NCI-H82 (cell line): Measurements from ENCODE around the gene HES4.
A peak's percentile ranks its signal among the peaks of the same experiment; 100 is the strongest.
"Not testable (repeated sequence)": the region's sequence is repeated elsewhere in the genome, so short reads cannot be mapped to it uniquely, and the experiment has no call there.

Experiments
- DNase-seq: peaks from one replicate; lab custom pipeline; 2025; lab: John Stamatoyannopoulos, UW

Gene HES4

GRCh38 chr1:978835-979743 is 20.8 kb downstream of the HES4 start:
- no peak for DNase-seq

DNA sequence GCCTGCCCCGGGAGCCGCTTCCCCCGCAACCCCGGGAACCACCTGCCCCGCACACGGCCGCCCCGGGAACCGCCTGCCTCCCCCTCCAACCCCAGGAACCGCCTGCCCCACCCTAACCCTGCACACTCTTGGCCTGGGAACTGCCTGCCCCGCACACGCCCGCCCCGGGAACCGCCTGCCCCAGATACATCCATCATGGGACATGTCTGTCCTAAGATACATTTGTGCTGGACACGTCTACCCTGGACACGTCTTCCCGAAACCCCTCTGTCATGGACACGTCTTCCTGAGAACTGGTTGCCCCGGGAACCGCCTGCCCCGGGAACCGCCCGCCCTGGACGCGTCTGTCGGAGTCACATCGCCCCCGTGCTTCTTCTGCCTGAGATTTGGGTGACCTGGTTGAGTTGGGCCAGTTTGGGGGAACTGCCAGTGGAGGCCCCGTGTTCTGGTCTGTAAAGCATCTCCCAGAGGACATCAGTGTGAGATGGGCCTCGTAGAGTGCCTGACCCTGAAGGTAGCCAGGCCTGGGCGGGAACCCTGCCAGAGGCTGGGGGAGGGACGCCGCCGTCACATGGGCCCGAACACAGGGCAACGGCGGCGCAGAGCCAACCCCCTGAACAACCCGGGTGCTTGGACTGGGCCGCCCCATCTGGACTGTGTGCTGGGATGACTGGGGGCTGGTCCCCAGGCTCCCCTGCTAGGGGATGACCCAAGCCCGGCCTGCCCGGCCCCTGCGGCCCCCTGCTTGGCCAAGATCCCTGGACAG is 21.6 kb downstream of the HES4 start:
- no peak for DNase-seq

DNA sequence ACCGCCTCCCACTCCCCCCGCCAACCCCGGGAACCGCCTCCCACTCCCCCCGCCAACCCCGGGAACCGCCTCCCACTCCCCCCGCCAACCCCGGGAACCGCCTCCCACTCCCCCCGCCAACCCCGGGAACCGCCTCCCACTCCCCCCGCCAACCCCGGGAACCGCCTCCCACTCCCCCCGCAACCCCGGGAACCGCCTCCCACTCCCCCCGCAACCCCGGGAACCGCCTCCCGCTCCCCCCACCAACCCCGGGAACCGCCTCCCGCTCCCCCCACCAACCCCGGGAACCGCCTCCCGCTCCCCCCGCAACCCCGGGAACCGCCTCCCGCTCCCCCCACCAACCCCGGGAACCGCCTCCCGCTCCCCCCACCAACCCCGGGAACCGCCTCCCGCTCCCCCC is 23.1 kb downstream of the HES4 start:
- not testable (repeated sequence) for DNase-seq

DNA sequence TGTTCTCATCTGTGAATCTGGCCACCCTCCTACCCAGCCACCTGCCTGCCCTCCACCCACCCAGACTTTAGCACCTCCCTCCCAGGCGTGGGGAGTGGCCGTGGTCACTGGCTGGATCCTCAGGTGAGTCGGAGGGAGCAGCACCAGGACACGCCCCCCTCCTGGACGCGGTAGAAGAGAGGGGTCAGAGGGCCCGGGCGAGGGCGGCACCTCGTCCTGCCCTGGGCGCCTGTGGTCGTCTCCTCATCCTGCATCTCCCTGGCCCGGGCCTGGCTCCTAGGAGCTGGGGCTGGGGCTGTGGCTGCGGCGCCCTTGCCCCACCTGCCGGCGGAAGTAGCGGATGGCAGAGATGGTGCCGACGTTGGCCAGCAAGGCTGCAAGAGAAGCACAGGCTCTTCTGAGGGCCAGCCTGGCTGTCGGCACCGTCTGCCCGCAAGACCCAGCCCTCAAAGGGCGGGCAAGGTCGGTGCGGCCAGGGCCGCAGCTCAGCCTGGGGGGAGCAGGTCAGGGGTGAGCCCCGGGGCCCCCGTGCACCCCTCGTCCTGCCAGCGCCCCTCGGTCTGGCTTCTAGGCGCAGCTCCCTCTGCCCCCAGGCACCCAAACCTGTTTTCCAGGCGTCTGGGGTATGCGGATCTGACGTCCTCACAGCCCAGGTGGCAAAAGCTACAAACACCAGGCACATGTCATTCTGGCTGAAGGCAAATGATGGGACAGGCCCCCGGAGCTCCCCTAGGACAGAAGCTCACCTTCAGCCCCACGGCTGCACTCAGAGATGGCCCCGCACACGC is 23.8 kb downstream of the HES4 start:
- DNase-seq, result peak; percentile 90

DNA sequence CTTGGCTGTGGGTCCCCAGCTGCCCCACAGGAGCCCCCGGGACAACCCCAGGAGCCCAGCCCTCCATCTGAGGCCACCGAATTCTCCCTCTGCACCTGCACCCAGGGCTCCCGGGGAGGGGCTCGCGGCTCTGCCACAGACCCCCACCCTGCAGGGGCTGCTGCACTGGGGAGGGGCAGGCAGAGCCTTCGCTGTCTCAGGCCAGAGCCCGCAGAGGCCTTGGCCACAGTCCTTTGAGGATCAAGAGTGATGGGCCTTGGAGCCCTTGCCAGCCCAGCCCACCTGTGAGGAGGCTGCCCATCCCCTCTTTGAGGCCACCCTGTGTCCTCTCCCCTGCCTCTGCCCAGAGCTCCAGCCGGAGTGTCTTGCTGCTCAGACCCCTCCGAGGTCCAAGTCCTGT is 24.5 kb downstream of the HES4 start:
- no peak for DNase-seq

DNA sequence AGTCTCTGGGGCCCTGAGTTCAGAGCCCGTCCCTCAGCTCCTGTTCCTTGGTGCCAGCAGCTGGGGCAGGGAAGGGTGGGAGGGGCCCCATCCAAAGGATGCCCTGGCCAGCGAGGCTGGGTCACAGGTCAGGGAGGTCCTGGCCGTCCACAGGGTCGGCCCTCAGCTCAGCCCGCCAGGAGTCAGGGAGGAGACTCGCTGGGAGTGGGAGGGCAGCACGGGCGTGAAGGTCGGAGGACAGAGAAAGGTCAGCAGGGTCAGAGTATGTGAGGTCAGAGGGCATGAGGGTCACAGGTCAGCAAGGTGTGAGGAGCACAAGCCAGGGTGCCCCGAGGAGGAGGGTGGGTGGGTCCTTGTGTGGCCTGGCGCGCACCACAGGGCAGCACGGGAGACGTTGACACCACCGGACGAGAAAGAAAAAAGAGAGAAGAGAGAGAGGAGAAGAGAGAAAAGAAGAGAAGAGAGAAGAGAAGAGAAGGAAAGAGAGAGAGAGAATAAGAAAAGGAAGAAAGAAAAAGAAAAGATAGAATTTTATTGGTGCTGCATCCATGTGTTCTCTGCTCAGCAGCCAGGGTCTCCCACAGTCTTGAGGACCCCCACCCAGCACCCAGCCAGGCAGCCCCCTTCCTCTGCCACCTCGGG is 25.1 kb downstream of the HES4 start:
- no peak for DNase-seq

DNA sequence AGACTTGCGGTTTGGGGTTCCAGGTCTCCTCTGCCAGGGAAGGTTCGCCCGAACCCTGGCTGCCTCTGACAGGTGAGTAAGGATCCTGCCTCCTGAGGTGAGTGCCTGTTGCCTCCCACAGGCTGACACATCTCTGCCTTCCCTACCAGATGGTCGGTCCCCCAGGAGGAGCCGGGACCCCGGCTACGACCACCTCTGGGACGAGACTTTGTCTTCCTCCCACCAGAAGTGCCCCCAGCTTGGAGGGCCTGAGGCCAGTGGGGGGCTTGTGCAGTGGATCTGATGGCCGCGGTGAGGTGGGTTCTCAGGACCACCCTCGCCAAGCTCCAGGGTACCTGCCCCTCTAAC is 25.6 kb downstream of the HES4 start:
- DNase-seq, result no peak

- DNase-seq, result no peak
Observed at GRCh38 chr1:973459-974292, 26.2 kb downstream of the HES4 start.

GRCh38 chr1:972726-973458 is 27.0 kb downstream of the HES4 start:
- no peak for DNase-seq

GRCh38 chr1:971751-972506 is 28.0 kb downstream of the HES4 start:
- no peak for DNase-seq

DNA sequence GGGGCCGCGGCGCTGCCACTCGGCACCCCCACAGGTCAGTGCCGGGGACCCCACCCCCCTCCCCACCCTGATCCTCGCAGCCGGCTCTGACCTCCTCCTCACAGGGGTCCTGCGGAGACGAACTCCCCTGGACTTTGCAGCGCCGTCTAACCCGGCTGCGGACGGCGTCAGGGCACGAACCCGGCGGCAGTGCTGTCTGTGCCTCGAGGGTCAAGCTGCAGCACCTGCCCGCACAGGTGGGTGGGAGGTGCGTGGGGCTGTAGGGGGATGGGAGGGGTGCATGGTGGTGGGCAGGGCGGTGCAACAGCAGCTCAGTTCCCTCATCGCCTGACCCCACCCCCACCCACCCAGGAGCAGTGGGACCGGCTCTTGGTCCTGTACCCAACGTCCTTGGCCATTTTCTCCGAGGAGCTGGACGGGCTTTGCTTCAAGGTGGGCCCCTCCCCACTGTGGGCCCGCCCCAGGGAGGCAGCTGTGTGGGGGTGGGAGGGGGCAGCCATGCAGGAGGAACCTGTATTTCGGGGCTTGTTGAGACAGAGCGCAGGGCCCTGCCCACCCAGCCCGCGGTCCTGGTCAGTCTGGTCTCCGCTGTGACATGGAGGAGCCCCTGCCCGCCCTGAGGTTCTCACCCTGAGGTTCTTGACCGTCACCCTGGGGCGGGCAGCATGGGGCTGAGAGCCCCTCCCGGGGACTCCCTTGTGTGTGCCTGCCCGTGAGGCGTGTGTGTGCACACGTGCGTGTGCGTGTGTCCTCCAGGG is 28.7 kb downstream of the HES4 start:
- DNase-seq, result no peak

DNA sequence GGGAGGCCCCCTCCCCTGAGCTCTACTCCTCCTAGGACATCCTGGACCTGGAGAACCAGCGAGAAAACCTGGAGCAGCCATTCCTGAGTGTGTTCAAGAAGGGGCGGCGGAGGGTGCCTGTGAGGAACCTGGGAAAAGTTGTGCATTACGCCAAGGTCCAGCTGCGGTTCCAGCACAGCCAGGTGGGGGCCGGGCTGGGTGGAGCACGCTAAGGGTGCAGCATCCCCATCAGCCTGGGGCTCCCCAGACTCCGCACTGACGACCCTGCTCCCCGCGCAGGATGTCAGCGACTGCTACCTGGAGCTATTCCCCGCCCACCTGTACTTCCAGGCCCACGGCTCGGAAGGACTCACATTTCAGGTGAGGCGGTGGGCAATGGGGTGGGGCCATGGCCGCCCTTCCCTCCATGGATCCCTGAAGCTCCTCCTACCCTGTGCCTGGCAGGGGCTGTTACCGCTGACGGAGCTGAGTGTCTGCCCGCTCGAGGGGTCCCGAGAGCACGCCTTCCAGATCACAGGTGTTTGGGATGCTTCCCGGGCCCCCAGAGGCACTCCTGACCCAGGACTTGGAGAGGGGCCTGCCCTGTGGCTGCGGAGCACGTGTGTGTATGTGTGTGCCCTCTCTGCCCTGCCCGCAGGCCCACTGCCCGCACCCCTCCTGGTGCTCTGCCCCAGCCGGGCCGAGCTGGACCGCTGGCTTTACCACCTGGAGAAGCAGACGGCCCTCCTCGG is 29.5 kb downstream of the HES4 start:
- no peak for DNase-seq

DNA sequence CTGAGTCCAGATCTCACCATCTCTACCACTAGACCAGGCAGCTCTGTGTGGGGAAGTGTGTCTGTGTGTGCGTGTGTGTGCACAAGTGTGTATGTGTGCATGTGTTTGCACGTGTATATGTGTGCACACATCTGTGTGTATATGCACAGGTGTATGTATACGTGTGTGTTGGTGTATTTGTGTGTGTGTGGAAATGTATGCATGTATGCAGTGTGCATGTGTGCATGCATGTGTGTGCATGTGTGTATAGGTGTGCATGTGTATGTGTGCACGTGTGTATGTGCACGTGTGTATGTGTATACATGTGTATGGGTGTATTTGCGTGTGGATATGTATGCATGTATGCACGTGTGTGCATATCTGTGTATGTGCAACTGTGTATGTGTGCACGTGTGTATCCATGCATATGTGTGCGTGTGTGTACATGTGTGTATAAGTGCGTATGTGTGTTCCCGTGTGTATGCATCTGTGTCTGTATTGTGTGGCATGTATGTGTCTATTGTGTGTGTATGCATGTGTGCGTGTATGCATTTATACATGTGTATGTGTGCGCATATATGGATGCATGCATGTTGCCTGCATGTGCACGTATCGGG is 30.5 kb downstream of the HES4 start:
- DNase-seq, result no peak

DNA sequence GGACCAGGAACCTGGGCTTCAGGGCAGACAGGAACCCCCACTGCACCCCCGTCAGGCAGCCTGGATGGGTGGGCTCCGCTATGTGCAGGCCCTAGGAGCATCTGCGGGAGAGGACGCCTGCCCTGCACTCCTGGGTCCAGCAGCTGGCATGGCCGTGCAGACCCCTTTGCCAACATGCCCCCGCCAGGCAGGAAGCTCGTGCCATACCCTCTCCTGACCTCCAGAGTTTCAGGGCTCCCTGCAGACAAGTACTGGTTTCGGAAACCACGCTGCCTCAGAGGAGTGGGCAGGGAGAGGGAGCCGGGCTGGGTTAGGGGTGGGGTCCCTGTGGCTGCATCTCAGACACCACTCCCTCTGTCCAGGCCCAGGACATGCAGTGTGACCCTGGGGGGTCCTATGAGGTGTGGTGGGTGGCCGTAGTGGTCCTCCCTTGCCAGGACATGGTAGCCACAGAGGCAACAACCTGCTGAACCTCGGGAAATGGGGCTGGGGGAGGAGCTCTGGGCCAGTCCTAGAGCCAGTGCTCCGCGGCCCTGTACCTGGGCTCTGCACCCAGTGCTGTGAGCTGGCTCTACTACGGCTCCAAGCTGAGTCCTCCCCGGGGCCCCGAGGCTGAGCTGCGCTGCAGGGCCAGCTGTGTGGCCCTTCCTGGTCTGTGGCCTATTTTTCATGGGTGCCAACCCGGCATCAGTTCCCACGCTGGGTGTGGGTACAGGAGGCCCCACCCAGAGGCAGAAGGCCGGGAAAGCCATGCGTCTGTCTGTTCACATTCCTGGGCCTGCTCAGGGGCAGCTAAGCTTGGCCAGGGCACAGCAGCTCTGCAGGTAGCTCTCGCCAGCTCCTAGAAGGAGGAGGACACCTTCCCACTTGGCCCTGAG is 32.2 kb downstream of the HES4 start:
- DNase-seq, result no peak

GRCh38 chr1:966704-967300 is 33.1 kb downstream of the HES4 start:
- DNase-seq, result peak; percentile 63

DNA sequence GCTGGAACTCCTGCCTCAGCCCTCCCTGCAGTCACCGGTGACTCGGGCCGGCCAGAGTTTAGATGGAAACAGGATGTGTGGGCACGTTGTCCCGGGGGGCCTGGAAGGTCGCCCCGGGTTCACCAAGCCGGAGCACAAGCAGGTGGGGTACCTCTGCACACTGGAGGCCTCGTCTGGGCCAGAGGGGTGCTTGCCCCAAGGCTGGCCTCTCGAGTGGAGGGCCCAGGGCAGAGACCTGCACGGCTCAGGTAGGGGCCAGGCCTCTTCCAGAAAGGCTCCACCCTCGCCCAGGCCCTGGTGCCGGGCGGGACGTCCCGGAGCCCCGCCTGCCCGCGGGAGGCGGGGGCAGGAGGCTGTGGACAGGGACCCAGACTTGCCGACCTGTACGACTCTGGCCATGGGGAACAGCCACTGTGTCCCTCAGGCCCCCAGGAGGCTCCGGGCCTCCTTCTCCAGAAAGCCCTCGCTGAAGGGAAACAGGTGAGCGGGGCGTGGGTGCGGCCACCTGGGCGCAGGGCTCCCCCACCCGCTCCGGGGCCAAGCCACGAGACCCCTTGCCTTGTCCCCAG is 33.7 kb downstream of the HES4 start, which contains the start of gene PLEKHN1:
Gene PLEKHN1 (plus strand): TSS at position 348 of the 569 bp plus-strand sequence. CDS start 50 bp downstream, at position 398.
- DNase-seq, result no peak
